Stimulated activated CD8-positive, alpha-beta memory T cell treated with anti-CD3 and anti-CD28 coated beads, Interleukin-12 subunit alpha, Interleukin-12 subunit beta, amount 100 ng/mL, for 24 hours (primary cell): ENCODE measurements around the gene DGKD.
"Not testable (repeated sequence)": the region's sequence is repeated elsewhere in the genome, so short reads cannot be mapped to it uniquely, and the experiment has no call there.

Experiments used
- DNase-seq: peaks from one replicate; pipeline ENCODE4 v3.0.0-alpha.2; 2020; ENCODE audit errors: extremely low read depth

The DGKD gene

GRCh38 chr2:233360771-233361176 lies 6.5 kb downstream of the DGKD start:
- no peak for DNase-seq

GRCh38 chr2:233361297-233361696 lies 7.0 kb downstream of the DGKD start:
- no peak for DNase-seq

GRCh38 chr2:233362742-233363141 lies 8.4 kb downstream of the DGKD start:
- no peak for DNase-seq

- no peak for DNase-seq
Observed at GRCh38 chr2:233363744-233364235, 9.5 kb downstream of the DGKD start.

GRCh38 chr2:233365861-233366520 lies 11.7 kb downstream of the DGKD start:
- no peak for DNase-seq

GRCh38 chr2:233367586-233367985 lies 13.3 kb downstream of the DGKD start:
- no peak for DNase-seq

GRCh38 chr2:233368756-233369155 lies 14.5 kb downstream of the DGKD start:
- DNase-seq, result no peak

- DNase-seq, result no peak
Observed at GRCh38 chr2:233369462-233369861, 15.2 kb downstream of the DGKD start.

GRCh38 chr2:233369897-233370685 lies 15.8 kb downstream of the DGKD start:
- DNase-seq, result no peak

- no peak for DNase-seq
Observed at GRCh38 chr2:233371641-233372040, 17.3 kb downstream of the DGKD start.

- DNase-seq, result no peak
Observed at GRCh38 chr2:233372855-233373254, 18.6 kb downstream of the DGKD start.

- no peak for DNase-seq
Observed at GRCh38 chr2:233373316-233373715, 19.0 kb downstream of the DGKD start.

- not testable (repeated sequence) for DNase-seq
Observed at GRCh38 chr2:233374776-233375175, 20.5 kb downstream of the DGKD start.

GRCh38 chr2:233375490-233376314 lies 21.4 kb downstream of the DGKD start:
- no peak for DNase-seq

GRCh38 chr2:233379034-233379433 lies 24.7 kb downstream of the DGKD start:
- DNase-seq, result no peak

- DNase-seq, result no peak
Observed at GRCh38 chr2:233379441-233379840, 25.1 kb downstream of the DGKD start.

GRCh38 chr2:233380132-233380895 lies 26.0 kb downstream of the DGKD start:
- DNase-seq, result no peak

GRCh38 chr2:233380995-233381637 lies 26.8 kb downstream of the DGKD start:
- no peak for DNase-seq

- DNase-seq, result no peak
Observed at GRCh38 chr2:233381638-233381995, 27.3 kb downstream of the DGKD start.

- DNase-seq, result no peak
Observed at GRCh38 chr2:233384015-233384414, 29.7 kb downstream of the DGKD start.
